GM21423 (cell line): ENCODE results near the gene BABAM1.
"Not testable (repeated sequence)": the region's sequence is repeated elsewhere in the genome, so short reads cannot be mapped to it uniquely, and the experiment has no call there.

ENCODE experiments used
- ATAC-seq: cut with Tn5 transposase; IDR thresholded peaks from one replicate; pipeline ENCODE4 v1.9.1; 2021; ENCODE audit warnings: mild to moderate bottlenecking, moderate library complexity; ENCODE audit not compliant: unreplicated experiment

Gene BABAM1

GRCh38 chr19:17268754-17269153, 1.5 kb downstream of the BABAM1 start:
- no peak for ATAC-seq

GRCh38 chr19:17274892-17275291, 7.6 kb downstream of the BABAM1 start:
- ATAC-seq = not testable (repeated sequence)

DNA sequence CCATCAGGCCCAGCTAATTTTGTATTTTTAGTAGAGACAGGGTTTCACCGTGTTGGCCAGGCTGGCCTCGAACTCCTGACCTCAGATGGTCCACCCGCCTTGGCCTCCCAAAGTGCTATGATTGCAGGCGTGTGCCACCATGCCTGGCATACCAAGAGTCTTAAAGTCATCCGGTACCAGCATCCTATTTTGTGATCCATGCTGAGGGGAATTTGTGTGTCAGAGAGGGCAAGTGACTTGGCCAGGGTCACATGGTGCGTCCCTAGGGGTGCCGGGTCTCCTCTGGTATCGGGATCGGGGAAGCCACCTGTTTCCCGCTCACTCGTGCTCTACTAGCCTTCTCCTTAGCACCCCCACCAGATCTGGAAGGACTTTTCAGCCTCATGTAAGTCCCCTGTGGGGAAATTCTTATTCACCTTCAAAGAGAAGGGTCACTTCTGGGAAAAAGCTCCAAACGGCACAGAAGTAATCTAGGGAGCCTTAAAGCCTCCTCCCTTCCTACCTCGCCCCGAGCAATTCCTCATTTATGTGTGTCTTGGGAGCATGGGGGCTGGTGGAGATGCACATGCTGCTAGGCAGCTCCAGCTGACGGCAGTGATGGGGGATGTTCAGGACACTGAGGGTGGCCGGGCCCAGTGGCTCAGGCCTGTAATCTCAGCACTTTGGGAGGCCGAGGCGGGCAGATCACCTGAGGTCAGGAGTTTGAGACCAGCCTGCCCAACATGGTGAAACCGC, 8.4 kb downstream of the BABAM1 start:
- ATAC-seq = no peak

DNA sequence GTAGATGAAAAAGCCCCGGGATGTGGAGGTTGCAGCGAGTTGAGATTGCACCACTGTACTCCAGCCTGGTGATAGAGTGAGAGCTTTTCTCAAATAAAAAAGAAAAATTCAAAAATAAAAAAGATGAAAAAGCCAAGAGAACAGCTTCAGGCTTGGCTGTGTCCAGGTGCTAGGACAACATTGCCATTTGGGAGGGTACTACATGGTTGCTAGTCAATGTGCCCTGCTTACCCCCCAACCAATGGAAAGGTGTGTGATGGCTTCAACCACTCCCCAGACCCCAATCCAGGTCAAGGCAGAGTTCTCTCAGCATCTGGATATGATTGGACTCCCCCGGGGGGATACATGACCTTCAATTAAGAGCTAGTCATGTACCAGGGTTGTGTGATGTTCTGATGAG, 12.2 kb downstream of the BABAM1 start:
- ATAC-seq = no peak

DNA sequence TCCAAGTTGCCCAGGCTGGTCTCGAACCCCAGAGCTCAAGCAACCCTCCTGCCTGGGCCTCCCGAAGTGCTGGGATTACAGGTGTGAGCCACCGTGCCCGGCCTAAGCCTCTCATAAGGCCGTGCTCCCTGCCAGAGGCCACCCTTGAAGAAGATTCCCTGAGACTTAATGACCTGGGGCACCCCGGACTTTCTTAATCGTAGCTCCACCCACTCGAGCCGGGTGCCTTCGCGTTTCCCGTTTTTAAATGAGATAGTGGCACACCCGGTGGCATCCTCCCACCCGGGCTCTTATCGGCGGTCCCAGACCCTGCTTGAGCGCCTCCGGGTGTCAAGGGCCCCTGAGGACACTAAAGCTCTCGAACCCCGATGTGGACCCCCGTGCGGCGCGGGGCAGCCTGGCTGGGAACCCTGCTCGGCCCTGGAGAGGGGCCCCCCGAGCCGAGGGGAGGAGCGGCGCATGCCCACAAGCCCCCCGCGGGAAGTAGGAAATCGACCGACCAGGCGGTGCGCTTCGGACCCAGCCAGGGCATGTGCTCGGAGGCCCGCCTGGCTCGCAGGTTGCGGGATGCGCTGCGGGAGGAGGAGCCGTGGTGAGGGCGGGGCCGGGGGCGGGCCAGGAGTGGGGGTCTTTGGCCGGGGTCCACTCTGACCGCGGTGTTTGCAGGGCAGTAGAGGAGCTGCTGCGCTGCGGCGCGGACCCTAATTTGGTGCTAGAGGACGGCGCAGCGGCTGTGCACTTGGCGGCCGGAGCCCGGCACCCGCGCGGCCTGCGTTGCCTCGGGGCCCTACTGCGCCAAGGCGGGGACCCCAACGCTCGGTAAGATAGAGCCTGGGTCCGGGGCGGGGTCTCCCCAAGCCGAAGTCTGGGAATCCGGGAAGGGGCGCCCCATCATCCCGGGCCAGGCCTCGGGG, 14.4 kb downstream of the BABAM1 start, which contains the start of gene ANKLE1:
TSS of gene ANKLE1 (plus strand) at position 511 of the 914 bp plus-strand sequence. CDS start at position 531, 20 bp downstream.
- ATAC-seq = peak; percentile 45

DNA sequence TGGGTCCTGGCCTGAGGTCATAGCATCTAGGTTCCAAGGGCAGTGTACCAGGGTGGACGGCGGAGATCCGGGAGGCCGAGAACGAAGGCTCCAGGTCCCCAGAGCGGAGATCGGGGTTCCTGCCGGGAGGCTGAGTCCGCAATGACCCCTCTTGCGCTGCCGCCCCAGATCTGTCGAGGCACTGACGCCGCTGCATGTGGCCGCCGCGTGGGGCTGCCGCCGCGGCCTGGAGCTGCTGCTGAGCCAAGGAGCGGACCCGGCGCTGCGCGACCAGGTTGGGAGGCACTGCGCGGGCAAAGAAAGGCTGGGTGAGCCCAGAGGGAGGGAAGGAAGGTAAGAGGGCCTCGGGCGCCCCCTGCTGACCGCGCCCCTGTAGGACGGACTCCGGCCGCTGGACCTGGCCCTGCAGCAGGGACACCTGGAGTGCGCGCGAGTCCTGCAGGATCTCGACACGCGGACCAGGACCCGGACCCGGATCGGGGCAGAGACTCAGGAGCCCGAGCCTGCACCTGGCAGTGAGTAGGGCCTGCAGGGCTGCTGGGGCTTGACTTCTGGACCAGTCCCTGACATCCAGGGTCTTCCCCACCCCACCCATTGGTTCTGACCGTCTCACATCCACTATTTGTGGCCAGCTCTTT, 15.4 kb downstream of the BABAM1 start:
- ATAC-seq = no peak

DNA sequence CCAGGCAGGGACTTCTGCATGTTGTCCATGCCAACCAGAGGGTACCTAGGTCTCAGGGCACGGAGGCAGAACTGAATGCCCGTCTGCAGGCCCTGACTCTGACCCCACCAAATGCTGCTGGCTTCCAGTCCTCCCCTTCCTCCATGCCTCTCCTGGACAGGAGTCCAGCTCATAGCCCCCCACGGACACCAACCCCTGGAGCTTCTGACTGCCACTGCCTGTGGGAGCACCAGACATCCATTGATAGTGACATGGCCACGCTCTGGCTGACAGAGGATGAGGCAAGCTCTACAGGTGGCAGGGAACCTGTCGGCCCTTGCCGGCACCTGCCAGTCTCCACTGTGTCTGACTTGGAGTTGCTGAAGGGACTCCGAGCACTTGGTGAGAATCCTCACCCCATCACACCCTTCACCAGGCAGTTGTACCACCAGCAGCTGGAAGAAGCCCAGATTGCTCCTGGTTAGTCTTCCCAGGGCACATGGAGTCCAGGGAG, 16.3 kb downstream of the BABAM1 start:
- no peak for ATAC-seq

GRCh38 chr19:17285415-17286135, 18.3 kb downstream of the BABAM1 start:
- no peak for ATAC-seq

DNA sequence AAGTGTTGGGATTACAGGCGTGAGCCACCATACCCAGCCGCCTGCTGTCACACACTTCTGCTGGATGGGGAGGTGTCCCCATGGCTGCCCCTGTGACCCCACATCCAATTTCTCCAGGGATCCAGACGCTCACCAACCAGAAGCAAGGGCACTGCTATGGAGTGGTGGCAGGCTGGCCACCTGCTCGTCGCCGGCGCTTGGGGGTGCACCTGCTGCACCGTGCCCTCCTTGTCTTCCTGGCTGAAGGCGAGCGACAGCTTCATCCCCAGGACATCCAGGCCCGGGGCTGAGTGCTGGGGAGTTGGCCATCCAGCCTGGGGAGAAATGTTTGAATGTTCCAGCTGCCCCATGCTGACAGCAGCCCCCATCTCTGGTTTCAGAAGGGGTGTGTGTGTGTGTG, 19.0 kb downstream of the BABAM1 start:
- ATAC-seq = no peak

DNA sequence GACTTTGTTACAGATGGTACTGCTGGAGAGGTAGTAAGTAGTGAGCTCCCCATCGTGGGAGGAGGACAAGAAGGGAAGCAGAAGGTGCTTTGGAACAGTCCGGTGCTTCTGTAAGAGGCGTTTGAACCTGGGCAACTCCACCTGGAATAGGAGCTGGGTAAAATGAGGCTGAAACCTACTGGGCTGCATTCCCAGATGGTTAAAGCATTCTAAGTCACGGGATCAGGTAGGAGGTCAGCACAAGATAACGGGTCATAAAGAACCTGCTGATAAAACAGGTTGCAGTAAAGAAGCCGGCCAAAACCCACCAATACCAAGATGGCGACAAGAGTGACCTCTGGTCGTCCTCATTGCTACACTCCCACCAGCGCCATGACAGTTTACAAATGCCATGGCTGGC, 19.5 kb downstream of the BABAM1 start:
- ATAC-seq = no peak

DNA sequence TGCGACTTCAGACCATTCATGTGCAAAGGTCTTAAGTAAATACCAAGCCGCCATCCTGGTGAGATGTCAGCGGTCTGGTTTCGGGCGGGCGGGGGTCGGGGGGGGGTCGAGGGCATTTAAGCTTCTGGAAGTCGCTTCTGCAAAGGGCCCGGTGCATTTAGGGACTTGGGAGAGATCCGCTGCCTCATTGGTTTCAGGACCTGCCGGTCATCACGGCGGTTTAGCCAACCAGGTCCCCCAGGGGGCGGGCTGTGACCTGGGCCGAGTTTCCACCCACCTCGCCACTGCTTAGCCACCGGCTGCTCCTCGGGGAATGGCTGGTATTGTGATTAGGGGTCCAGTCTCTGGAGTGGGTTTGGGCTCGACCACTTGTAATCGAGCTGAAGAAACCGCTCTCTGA, 22.2 kb downstream of the BABAM1 start:
- no peak for ATAC-seq

DNA sequence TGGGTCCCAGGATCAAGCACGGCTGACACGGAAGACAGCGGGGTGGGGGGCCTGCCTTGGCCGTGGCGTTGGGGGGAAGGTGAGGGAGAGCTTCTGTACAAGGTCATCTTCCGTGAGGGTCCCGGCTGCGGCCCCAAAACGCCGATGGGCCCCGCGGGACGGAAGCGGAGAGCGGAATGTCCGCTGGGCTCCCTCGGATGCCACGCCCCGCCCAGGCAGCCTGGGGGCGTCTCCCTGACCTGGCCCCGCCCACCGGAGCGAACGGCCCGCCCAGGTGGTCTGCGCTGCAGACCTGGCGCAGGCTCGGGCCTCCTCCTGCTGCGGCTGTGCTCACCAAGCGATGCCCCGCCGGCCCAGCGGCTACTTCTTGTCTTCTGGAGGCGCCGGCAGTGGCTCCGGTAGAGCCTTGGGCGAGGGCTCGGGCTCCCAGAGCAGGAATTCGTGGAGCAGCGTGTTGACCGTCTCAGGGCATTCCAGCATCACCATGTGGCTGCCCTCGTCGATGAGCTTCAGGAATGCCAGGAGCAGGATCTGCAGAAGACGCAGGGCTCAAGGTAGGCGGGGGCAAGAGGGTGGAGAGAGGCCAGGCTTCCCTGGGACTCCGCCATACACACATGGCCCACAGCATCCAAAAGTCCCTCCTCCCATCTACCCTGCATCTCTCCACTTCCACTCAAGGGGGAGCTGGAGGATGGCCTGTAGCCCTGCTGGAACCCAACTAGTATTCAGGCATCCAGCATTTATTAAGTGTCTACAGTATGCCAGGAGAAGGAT, 25.2 kb downstream of the BABAM1 start:
- ATAC-seq = peak; percentile 76

DNA sequence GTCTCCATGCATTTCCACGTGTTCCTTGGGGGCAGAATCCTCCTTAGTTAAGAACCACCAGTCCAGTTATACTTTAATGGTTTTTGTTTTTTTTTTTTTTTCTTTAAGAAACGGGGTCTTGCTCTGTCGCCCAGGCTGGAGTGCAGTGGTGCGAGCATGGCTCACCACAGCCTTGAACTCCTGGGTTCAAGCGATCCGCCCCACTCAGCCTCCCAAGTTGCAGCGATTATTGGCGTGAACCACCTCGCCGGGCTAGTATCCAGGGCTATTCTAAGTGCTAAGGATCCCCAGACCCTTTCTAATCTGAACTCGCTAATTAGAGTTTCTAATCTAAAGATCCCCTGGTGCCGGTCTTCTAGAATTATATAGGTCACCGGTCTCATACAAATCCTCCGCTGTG, 26.4 kb downstream of the BABAM1 start:
- no peak for ATAC-seq

GRCh38 chr19:17294051-17294891, 27.0 kb downstream of the BABAM1 start:
- no peak for ATAC-seq

DNA sequence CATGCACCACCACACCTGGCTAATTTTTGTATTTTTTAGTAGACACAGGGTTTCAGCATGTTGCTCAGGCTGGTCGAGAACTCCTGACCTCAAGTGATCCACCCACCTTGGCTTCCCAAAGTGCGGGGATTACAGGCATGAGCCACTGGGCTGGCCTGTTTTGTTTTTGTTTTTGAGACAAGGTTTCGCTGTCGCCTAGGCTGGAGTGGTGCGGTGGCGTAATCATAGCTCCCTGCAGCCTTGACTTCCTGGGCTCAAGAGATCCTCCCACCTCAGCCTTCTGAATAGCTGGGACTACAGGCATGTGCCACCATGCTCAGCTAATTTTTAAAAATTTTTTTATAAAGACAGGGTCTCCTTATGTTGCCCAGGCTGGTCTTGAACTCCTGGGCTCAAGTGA, 28.3 kb downstream of the BABAM1 start:
- not testable (repeated sequence) for ATAC-seq

DNA sequence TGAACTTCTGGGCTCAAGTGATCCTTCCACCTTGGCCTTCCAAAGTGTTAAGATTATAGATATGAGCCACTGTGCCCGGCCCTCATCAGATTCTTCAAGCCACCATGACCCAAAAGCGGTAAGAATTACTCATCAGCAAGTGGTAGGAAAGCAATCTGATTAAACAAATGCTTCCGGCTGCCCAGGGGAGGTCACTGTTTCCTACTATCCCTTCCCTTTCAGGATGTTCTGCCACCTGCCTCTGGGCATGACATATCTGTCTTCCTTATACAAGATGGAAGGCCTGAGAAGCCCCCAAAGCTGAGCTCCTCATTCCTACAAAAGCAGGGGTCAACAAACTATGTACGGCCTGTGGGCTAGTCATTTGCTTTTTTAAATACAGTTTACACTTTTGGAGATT, 29.0 kb downstream of the BABAM1 start:
- ATAC-seq = no peak

GRCh38 chr19:17296976-17297375, 29.7 kb downstream of the BABAM1 start:
- ATAC-seq = no peak

GRCh38 chr19:17300992-17301619, 33.9 kb downstream of the BABAM1 start:
- ATAC-seq = no peak
